ENCODE measurements around the gene SEPTIN11. TPM values are rescaled to one million over a fixed set of nuclear protein-coding genes. Genes with fewer than 3 reads are reported as not detected.
"Not testable (repeated sequence)": the region's sequence is repeated elsewhere in the genome, so short reads cannot be mapped to it uniquely, and the experiment has no call there.

The SEPTIN11 gene
- total and polyA plus RNA-seq, 7 donors: 5.7 to 54.0 (median 33.2) TPM

- intact Hi-C loops (cut with DNase I): loop anchor here in 1 of 2 donors (10.0 kb wide), 1 partner anchor 86 kb away; no protein-coding TSS in a partner anchor
- no peaks in the 10 kb centered on the region for H3K27me3 ChIP-seq (ENCODE audit: insufficient read depth in 3 of 3, low read length in 2 of 3)
- no peak for TF ChIP-seq CTCF (IDR thresholded peaks at IDR 0.05)
- H3K4me1 ChIP-seq: peaks cover 8% of the 10 kb centered on the region
- DNase-seq (no peak), ATAC-seq (no peak)
- no peaks in the 10 kb centered on the region for H3K36me3 ChIP-seq (ENCODE audit: insufficient read depth in 1 of 2, low read depth in 1 of 2)
- H3K4me3 ChIP-seq: no peak overlapping the region
- no peak overlapping the region for H3K27ac ChIP-seq
- 75 to 89% (median 80%) methylated on average over 5 of the region's 5 CpGs for WGBS, 3 donors
- H3K9me3 ChIP-seq: no peaks in the 10 kb centered on the region
Measured at GRCh38 chr4:76958891-76959290, 9.3 kb downstream of the SEPTIN11 start.

GRCh38 chr4:76960014-76960413 is 10.5 kb downstream of the SEPTIN11 start:
- H3K27me3 ChIP-seq (ENCODE audit: insufficient read depth in 3 of 3, low read length in 2 of 3): no peaks in the 10 kb centered on the region
- no peak overlapping the region for H3K4me3 ChIP-seq
- 79 to 84% (median 83%) methylated on average over 4 of the region's 4 CpGs for WGBS, 3 donors
- DNase-seq (no peak), ATAC-seq (no peak)
- TF ChIP-seq CTCF (IDR thresholded peaks at IDR 0.05): no peak
- H3K9me3 ChIP-seq: no peaks in the 10 kb centered on the region
- no peaks in the 10 kb centered on the region for H3K36me3 ChIP-seq (ENCODE audit: insufficient read depth in 1 of 2, low read depth in 1 of 2)
- H3K27ac ChIP-seq: no peak overlapping the region
- peaks cover 7% of the 10 kb centered on the region for H3K4me1 ChIP-seq
- intact Hi-C loops (cut with DNase I): no loop called here

- Histone ChIP-seq H3K9me3 (no peaks in the 10 kb centered on the region), H3K27ac (no peak overlapping the region), H3K36me3 (ENCODE audit: insufficient read depth in 1 of 2, low read depth in 1 of 2) (no peaks in the 10 kb centered on the region), H3K4me3 (no peak overlapping the region), H3K27me3 (ENCODE audit: insufficient read depth in 3 of 3, low read length in 2 of 3) (no peaks in the 10 kb centered on the region), H3K4me1 (peaks cover 7% of the 10 kb centered on the region)
- DNase-seq: no peak
- 66 to 81% (median 74%) methylated on average over 5 of the region's 5 CpGs for WGBS, 3 donors
- TF ChIP-seq CTCF (IDR thresholded peaks at IDR 0.05): no peak
- ATAC-seq: no peak
- intact Hi-C loops (cut with DNase I): no loop called here
Measured at GRCh38 chr4:76962406-76963130, 13.0 kb downstream of the SEPTIN11 start.

- Histone ChIP-seq H3K4me3 (no peak overlapping the region), H3K4me1 (peaks cover 7% of the 10 kb centered on the region), H3K27me3 (ENCODE audit: insufficient read depth in 3 of 3, low read length in 2 of 3) (no peaks in the 10 kb centered on the region), H3K36me3 (ENCODE audit: insufficient read depth in 1 of 2, low read depth in 1 of 2) (no peaks in the 10 kb centered on the region), H3K9me3 (no peaks in the 10 kb centered on the region), H3K27ac (no peak overlapping the region)
- intact Hi-C loops (cut with DNase I): no loop called here
- 71 to 80% (median 72%) methylated on average over 4 of the region's 4 CpGs for WGBS, 3 donors
- TF ChIP-seq CTCF (IDR thresholded peaks at IDR 0.05): no peak
- ATAC-seq (no peak), DNase-seq (no peak)
Measured at GRCh38 chr4:76963131-76963750, 13.7 kb downstream of the SEPTIN11 start.

- H3K4me1 ChIP-seq; H3K27me3 ChIP-seq (ENCODE audit: insufficient read depth in 3 of 3, low read length in 2 of 3); intact Hi-C loops (cut with DNase I); H3K36me3 ChIP-seq (ENCODE audit: insufficient read depth in 1 of 2, low read depth in 1 of 2); H3K9me3 ChIP-seq; ATAC-seq; H3K4me3 ChIP-seq; H3K27ac ChIP-seq; DNase-seq: not testable (repeated sequence)
- WGBS, 3 donors: 94 to 100% (median 98%) methylated on average over 1 of the region's 1 CpG
Measured at GRCh38 chr4:76963927-76964326, 14.4 kb downstream of the SEPTIN11 start.
